ENCODE measurements around the gene CHN1.

Gene CHN1

DNA sequence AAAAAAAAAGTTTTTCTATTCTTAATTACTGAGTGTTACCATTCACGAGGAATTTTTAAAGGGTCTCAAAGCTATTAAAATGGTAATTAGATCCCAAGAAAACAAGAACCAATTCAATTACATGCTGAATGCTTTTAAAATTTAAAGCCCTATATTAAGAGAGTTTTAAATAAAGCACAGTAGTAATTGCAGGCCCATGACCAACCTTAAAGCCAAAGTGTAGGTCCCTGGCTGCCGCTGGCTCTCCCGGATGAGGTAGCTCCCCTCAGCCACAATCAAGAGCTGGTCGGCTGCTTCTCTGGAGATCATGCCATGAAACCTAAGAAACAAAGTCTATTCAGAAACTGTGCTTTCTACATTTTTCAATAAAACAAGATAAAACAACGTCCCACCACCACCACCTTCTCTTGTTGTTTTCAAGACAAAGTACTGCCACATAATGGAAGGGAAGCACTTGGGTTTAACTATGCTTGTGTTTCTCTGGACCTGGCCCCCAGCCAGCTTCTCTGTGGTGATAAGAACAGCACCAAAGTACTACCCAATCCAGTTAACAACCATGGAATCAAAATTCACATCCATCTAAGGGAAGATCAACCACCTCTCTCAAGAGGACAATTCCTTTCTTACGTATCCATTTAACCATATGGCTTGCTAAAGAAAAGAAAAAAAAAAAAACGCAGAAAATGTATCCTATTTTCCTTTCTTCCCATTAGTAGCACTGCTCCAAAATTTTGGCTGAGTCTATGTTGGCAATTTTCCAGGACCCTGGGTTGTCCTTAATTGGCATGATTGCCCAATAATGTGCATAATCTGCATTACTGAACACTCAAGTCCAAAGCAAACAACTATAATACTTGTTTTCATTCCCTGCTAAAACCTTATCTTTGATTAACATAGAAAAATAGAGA is 90.1 kb downstream of the CHN1 start:
- no peak overlapping the region for H3K27ac Mint-ChIP-seq

DNA sequence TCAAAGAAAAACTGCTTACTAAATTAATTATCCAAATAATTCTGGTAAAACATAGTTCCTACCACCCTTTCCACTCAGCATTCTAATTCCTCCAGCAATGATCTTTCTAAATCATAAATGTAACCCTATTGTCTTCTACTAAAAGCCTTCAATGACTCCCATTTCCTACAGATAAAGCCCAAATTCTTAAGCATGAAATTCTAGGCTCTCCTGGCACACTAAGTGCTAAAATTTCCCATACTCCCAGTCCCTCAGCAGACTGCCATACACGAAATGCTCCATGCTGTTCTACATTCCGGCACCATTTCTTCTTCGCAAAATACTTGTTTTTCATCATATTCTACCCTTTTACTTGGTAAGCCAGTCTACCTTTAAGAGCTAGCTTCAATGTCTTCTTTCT is 96.9 kb downstream of the CHN1 start:
- H3K36me3 Mint-ChIP-seq = no peaks in the 10 kb centered on the region
- CTCF ChIA-PET = no interaction called here
- H3K27ac Mint-ChIP-seq = no peak overlapping the region
- H3K27me3 Mint-ChIP-seq = peaks cover 7% of the 10 kb centered on the region
- no peak for DNase-seq
- no peaks in the 10 kb centered on the region for H3K4me1 Mint-ChIP-seq
- H3K9me3 Mint-ChIP-seq = no peaks in the 10 kb centered on the region
- H3K4me3 Mint-ChIP-seq = no peak overlapping the region

More for the DNA sequence above, 90.1 kb downstream of the CHN1 start:
- Mint-ChIP-seq H3K36me3 (no peaks in the 10 kb centered on the region), H3K4me1 (no peaks in the 10 kb centered on the region), H3K4me3 (no peak overlapping the region), H3K9me3 (no peaks in the 10 kb centered on the region), H3K27me3 (no peaks in the 10 kb centered on the region)
- CTCF ChIA-PET = interaction anchor here (0.6 to 1.4 kb wide), 3 partner anchors 75 to 167 kb away, joined by 3 to 6 read pairs (median 4); no protein-coding TSS in a partner anchor
- DNase-seq = no peak

DNA sequence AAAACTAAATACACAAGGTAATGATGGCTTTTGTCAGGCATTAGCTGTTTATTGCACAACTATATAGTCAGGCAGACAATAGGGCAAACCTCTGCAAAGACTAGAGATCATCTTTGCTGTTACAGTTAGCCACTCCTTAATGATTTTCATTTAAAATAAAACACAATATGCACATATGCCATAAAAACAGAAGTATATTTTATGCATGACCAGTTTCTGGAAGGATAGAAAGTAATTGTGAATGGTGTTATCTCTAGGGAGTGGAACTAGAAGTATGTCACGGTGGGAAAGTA is 102.0 kb downstream of the CHN1 start:
- peaks cover 22% of the 10 kb centered on the region for H3K4me1 Mint-ChIP-seq
- no peak for DNase-seq
- no peak overlapping the region for H3K4me3 Mint-ChIP-seq
- H3K9me3 Mint-ChIP-seq = no peaks in the 10 kb centered on the region
- peaks cover under 1% of the 10 kb centered on the region for H3K27me3 Mint-ChIP-seq
- H3K36me3 Mint-ChIP-seq = no peaks in the 10 kb centered on the region
- CTCF ChIA-PET = interaction anchor here (1.2 kb wide), 1 partner anchor 16 kb away, joined by 7 read pairs; no protein-coding TSS in a partner anchor
- no peak overlapping the region for H3K27ac Mint-ChIP-seq

DNA sequence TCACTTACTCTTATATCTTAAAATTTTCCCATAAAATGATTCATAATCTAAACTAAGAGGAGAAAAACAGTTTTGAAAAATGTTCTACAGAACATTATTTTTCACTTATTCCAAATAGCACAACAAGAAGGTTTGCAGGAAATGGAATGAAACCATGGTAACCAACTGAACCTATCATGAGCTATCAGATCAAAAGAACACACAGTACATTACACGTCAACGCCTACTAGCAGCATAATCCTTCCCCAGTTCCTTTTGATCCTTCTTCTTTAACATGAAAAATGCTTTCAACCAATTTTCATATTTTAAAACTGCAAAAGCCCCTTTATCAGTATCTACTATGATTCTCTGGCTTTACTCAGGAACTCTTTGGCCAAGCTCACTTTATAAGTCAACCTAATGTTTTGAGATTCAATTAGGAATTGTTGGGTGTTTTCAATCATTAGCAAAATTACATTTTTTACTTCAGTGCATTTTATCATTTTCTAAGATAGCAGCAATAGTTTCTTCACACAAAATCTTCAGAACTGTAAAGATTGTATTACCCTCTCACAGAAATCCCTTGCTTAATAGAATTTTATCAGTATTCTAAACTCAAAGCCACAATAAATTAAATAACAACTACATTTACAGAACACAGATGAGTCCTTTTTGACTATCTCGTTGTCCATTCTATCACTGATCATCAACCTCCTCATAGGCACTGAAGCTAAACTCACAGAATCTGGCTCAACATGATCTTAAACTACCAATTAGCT is 102.5 kb downstream of the CHN1 start:
- no peaks in the 10 kb centered on the region for H3K27me3 Mint-ChIP-seq
- peaks cover 22% of the 10 kb centered on the region for H3K4me1 Mint-ChIP-seq
- no peaks in the 10 kb centered on the region for H3K36me3 Mint-ChIP-seq
- DNase-seq = no peak
- H3K9me3 Mint-ChIP-seq = no peaks in the 10 kb centered on the region
- CTCF ChIA-PET = interaction anchor here (1.2 to 2.7 kb wide), 2 partner anchors 13 to 17 kb away, joined by 7 to 11 read pairs; no protein-coding TSS in a partner anchor
- no peak overlapping the region for H3K4me3 Mint-ChIP-seq
- H3K27ac Mint-ChIP-seq = no peak overlapping the region

DNA sequence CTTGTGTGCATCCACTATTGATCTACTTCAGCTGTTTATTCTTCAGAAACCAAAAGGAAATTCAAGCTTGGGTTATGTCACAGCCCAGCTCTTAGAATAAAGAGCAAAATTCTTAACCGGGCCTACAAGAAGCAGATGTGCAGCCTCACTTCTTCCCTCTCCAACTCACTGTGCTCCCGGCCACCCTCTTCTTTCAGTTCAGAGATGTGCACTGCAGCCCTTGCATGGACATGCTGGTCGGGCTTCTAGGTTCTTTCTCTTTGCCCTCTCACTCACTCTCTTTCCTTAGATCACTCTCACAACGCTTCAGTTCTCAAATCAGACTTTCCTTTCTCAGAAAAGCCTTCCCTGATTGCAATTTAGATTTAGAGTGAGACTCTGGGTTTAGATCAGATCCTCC is 104.1 kb downstream of the CHN1 start:
- no peaks in the 10 kb centered on the region for H3K9me3 Mint-ChIP-seq
- H3K27ac Mint-ChIP-seq = peak overlapping the region; percentile 82
- peaks cover 22% of the 10 kb centered on the region for H3K4me1 Mint-ChIP-seq
- no peaks in the 10 kb centered on the region for H3K36me3 Mint-ChIP-seq
- no peaks in the 10 kb centered on the region for H3K27me3 Mint-ChIP-seq
- CTCF ChIA-PET = interaction anchor here (0.7 to 2.7 kb wide), 3 partner anchors 11 to 151 kb away, joined by 3 to 11 read pairs (median 3); no protein-coding TSS in a partner anchor
- DNase-seq = peak; percentile 34
- H3K4me3 Mint-ChIP-seq = peak overlapping the region; percentile 37

DNA sequence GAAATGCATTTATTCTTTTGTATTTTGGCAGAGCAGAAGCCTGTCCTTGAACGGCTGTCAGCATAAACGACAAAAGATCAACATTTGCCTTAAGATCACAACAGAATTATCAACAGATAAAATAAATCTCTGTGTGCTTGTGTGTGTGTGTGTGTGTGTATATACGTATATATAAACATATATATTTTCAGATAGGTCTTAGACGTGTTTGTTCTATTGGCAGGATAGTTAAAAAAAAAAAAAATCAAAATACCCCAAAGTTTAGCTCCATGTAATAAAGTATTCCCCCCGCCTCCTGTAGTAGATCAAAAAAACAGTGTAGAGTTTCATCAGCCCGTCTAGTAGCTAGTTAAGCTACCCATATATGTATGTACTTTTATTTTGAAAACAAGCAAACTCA is 107.9 kb downstream of the CHN1 start:
- H3K27ac Mint-ChIP-seq = no peak overlapping the region
- CTCF ChIA-PET = no interaction called here
- no peaks in the 10 kb centered on the region for H3K36me3 Mint-ChIP-seq
- no peak overlapping the region for H3K4me3 Mint-ChIP-seq
- peaks cover 13% of the 10 kb centered on the region for H3K4me1 Mint-ChIP-seq
- DNase-seq = no peak
- no peaks in the 10 kb centered on the region for H3K9me3 Mint-ChIP-seq
- H3K27me3 Mint-ChIP-seq = no peaks in the 10 kb centered on the region

DNA sequence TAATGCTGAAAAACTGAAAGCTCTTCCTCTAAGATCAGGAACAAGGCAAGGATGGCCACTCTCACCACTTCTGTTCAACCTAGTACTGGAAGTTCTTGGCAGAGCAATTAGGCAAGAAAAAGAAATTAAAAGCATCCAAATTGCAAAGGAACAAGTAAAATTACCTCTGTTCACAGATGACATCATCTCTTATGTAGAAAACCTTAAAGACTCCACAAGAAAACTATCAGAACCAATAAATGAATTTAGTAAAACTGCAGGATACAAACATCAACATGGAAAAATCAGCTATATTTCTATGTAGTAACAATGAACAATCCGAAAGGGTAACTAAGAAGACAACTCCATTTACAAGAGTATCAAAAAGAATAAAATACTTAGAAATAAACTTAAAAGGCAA is 112.2 kb downstream of the CHN1 start:
- no peaks in the 10 kb centered on the region for H3K4me1 Mint-ChIP-seq
- H3K27me3 Mint-ChIP-seq = peaks cover 5% of the 10 kb centered on the region
- DNase-seq = no peak
- no peak overlapping the region for H3K4me3 Mint-ChIP-seq
- no peak overlapping the region for H3K27ac Mint-ChIP-seq
- H3K36me3 Mint-ChIP-seq = no peaks in the 10 kb centered on the region
- CTCF ChIA-PET = interaction anchor here (1.0 to 1.4 kb wide), 2 partner anchors 144 to 192 kb away, joined by 3 read pairs; no protein-coding TSS in a partner anchor
- H3K9me3 Mint-ChIP-seq = no peaks in the 10 kb centered on the region

DNA sequence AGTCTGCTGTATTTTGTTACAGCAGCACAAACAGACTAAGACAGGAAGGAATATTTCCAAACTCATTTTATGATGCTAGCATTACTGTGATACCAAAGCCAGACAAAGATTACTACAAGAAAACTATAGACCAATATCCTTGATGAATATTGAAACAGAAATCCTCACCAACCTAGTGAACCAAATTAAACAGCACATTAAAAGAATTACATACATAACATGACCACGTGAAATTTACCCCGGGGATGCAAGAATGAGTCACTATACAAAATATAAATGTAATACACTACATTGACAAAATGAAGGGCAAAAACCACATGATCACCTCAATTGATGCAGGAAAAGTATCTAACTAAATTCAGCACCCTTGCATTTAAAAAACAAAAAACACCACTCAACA is 112.6 kb downstream of the CHN1 start:
- no peak for DNase-seq
- no peaks in the 10 kb centered on the region for H3K36me3 Mint-ChIP-seq
- no peak overlapping the region for H3K27ac Mint-ChIP-seq
- CTCF ChIA-PET = interaction anchor here (1.4 kb wide), 1 partner anchor 144 kb away, joined by 3 read pairs; no protein-coding TSS in a partner anchor
- no peaks in the 10 kb centered on the region for H3K4me1 Mint-ChIP-seq
- no peaks in the 10 kb centered on the region for H3K9me3 Mint-ChIP-seq
- peaks cover 5% of the 10 kb centered on the region for H3K27me3 Mint-ChIP-seq
- no peak overlapping the region for H3K4me3 Mint-ChIP-seq

DNA sequence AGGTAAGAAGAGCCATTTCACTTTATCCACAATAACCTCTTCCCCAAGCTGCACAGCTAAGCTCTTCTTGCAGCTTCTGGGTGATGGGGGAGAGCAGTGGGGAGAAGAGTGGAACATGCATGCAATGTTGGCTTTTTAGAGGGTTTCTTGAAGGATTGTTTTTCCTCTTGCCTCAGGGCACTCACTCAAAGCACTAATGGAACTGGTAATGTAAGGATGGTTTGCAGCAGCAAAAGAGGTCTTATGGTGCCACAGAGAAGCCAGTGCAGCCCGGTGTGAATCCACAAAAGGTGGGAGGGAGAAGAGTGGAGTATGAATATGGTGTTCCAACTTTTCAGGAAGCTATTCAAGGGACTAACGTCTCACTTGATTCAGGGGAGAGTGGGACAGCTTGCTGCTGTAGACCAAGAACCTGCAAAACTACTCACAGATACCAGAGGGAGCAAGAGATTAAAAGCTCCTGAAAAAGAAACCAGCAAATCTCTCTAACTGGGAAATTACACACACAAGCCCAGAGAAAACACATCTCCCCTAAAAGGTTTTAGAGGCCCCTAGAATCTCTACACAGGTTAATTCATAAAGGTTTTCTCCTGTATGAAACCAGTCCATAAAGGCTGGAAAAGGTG is 116.4 kb downstream of the CHN1 start:
- Mint-ChIP-seq H3K4me1 (no peaks in the 10 kb centered on the region), H3K27ac (no peak overlapping the region), H3K27me3 (peaks cover 5% of the 10 kb centered on the region), H3K36me3 (no peaks in the 10 kb centered on the region), H3K4me3 (no peak overlapping the region), H3K9me3 (no peaks in the 10 kb centered on the region)
- CTCF ChIA-PET = interaction anchor here (0.7 to 2.5 kb wide), 7 partner anchors 13 to 118 kb away, joined by 3 to 11 read pairs (median 5); no protein-coding TSS in a partner anchor
- no peak for DNase-seq

DNA sequence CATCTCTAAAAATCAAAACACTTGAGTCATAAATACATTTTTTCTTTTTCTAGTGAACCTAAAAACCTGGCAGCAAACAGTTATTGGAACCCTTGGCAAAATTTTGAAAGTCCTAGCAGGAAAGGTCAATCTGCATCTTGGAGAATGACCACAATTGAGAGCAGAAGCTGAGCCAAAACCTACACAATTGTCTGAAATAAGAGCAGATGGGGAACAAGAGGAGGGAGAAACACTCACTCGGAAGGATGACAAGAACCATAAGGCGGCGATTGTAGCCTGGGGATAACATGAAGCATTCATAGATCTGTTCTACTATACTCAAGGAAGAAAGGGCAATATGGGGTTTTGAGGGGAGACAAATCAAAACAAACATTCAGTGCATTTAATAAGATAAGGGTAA is 117.0 kb downstream of the CHN1 start:
- H3K4me1 Mint-ChIP-seq = no peaks in the 10 kb centered on the region
- DNase-seq = no peak
- no peak overlapping the region for H3K4me3 Mint-ChIP-seq
- H3K9me3 Mint-ChIP-seq = no peaks in the 10 kb centered on the region
- H3K27me3 Mint-ChIP-seq = peaks cover 5% of the 10 kb centered on the region
- no peak overlapping the region for H3K27ac Mint-ChIP-seq
- no peaks in the 10 kb centered on the region for H3K36me3 Mint-ChIP-seq
- CTCF ChIA-PET = interaction anchor here (1.1 to 2.5 kb wide), 4 partner anchors 12 to 117 kb away, joined by 5 to 11 read pairs (median 6); no protein-coding TSS in a partner anchor

DNA sequence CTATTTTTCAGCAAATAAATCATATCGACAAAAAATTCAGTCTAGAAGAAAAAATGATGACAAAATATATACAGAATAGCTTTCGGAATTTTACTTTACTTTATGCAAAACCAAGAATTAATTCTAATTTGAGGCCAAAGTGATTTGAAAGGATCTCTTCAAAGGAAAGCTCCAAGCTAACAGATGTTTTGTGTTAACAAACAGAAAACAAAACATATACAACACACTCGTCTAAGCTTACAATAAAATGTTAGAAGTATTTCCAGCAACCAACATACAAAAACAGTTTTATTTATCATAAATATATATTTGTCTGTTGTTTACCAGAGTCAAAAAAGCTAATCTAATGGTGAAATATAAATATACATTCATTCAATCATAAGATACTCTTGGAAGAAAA is 122.8 kb downstream of the CHN1 start:
- H3K27ac Mint-ChIP-seq = no peak overlapping the region
- H3K4me3 Mint-ChIP-seq = no peak overlapping the region
- DNase-seq = no peak
- no peaks in the 10 kb centered on the region for H3K9me3 Mint-ChIP-seq
- H3K4me1 Mint-ChIP-seq = no peaks in the 10 kb centered on the region
- H3K27me3 Mint-ChIP-seq = no peaks in the 10 kb centered on the region
- H3K36me3 Mint-ChIP-seq = no peaks in the 10 kb centered on the region
- CTCF ChIA-PET = no interaction called here

DNA sequence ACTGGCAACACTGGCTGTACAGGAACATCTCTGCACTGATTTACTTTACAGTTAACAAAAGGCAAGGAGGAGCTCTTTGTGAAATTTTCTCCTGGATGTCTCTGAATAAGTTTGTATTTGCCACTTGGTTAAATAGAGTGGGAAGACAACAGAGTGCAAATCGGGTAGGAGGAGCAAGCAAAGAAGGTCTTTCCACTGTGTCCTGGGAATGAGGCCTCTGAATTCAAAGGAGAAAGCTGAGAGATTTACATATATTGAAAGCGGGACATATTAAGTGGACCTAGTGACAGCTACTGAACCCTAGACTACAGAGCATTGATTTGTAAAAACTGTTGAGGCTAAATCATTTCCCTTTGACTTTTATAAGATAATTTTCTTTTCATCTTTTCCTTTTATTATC is 123.5 kb downstream of the CHN1 start:
- no peaks in the 10 kb centered on the region for H3K36me3 Mint-ChIP-seq
- CTCF ChIA-PET = no interaction called here
- no peaks in the 10 kb centered on the region for H3K4me1 Mint-ChIP-seq
- H3K9me3 Mint-ChIP-seq = no peaks in the 10 kb centered on the region
- DNase-seq = no peak
- no peak overlapping the region for H3K4me3 Mint-ChIP-seq
- no peaks in the 10 kb centered on the region for H3K27me3 Mint-ChIP-seq
- H3K27ac Mint-ChIP-seq = no peak overlapping the region

DNA sequence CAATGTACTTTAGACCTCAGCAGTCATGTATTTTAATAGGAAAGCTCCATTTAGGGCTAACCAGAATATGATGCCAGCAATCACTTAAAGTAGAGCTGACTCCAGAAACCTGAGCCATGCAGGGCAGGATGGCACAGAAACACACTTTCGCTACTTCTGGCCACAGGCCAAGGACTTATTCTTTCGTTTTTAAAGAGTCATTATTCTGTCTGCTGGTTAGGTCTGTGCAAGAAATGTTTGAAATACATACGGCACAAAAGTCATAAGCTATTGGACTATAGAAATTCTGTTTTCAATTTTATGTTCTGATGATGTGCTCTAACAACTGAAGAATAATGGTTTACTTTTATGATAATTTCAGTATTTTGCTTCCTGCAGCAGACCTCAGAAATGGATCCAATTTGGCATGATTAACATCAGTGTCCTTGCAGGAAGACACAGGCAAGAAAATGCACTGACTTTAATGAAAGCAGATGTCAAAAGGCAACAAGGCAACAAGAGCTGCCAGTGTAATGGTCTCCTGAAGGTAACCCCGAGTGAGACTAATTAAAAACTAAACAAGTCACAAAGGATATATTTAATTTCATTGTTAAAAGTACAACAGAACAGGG is 126.5 kb downstream of the CHN1 start:
- no peak for DNase-seq
- H3K4me3 Mint-ChIP-seq = no peak overlapping the region
- no peaks in the 10 kb centered on the region for H3K27me3 Mint-ChIP-seq
- no peak overlapping the region for H3K27ac Mint-ChIP-seq
- no peaks in the 10 kb centered on the region for H3K36me3 Mint-ChIP-seq
- CTCF ChIA-PET = interaction anchor here (1.1 kb wide), 1 partner anchor 181 kb away, joined by 3 read pairs; no protein-coding TSS in a partner anchor
- H3K4me1 Mint-ChIP-seq = no peaks in the 10 kb centered on the region
- no peaks in the 10 kb centered on the region for H3K9me3 Mint-ChIP-seq

DNA sequence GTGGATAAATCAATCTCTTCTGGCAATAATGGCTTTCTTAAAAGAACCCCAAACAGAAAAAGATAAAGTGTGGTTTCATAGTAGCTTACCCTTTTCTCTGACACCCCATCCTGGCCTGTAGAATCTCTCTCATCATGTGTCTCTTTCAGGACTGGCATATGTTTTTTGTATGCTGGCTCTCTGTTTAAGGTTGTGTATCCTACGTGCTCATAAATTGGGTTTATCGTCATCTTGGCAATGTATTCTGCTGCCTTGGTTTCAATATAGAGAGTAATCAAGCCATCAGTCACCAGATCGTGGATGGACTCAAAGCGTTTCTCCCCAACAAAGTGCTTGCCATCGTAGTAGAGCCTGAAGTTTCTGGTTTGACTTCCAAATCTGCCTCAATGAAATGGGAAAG is 127.4 kb downstream of the CHN1 start:
- Mint-ChIP-seq H3K4me3 (no peak overlapping the region), H3K27me3 (no peaks in the 10 kb centered on the region), H3K9me3 (no peaks in the 10 kb centered on the region), H3K36me3 (no peaks in the 10 kb centered on the region), H3K27ac (no peak overlapping the region), H3K4me1 (no peaks in the 10 kb centered on the region)
- no peak for DNase-seq
- CTCF ChIA-PET = interaction anchor here (1.1 kb wide), 1 partner anchor 180 kb away, joined by 3 read pairs; no protein-coding TSS in a partner anchor

All from activated naive CD4-positive, alpha-beta T cell treated with anti-CD3 and anti-CD28 coated beads, Interleukin-2, amount 10 ng/mL, durations not matched to agents 7 days and 5 days (primary cell).